NB4 (cell line): ENCODE measurements around the gene TSGA10.
"Not testable (repeated sequence)": the region's sequence is repeated elsewhere in the genome, so short reads cannot be mapped to it uniquely, and the experiment has no call there.

Experiments used
- DNase-seq: peaks from one replicate; pipeline ENCODE4 v3.0.0; 2010; ENCODE audit warnings: low read depth
- H3K4me3 ChIP-seq: one replicate; pipeline ENCODE4 v1.5.1; 2011; ENCODE audit warnings: mild to moderate bottlenecking, low read depth, low read length, moderate library complexity
- MYC ChIP-seq: IDR thresholded peaks from 2 replicates; pipeline ENCODE4 v1.6.1; 2011; ENCODE audit warnings: low read depth, low read length
- POLR2A ChIP-seq: IDR thresholded peaks from 2 replicates; pipeline ENCODE4 v1.6.1; 2011; ENCODE audit warnings: mild to moderate bottlenecking; ENCODE audit not compliant: insufficient read length; ENCODE audit errors: extremely low read depth
- TF ChIP-seq, protein P1 (sequence below): IDR thresholded peaks from one replicate; pipeline ENCODE4 v1.5.1; 2012; ENCODE audit warnings: low read depth, low read length
- TF ChIP-seq, protein P2 (sequence below): IDR thresholded peaks from 2 replicates; pipeline ENCODE4 v1.6.1; 2011; ENCODE audit warnings: low read depth, low read length

Gene TSGA10, protein sequence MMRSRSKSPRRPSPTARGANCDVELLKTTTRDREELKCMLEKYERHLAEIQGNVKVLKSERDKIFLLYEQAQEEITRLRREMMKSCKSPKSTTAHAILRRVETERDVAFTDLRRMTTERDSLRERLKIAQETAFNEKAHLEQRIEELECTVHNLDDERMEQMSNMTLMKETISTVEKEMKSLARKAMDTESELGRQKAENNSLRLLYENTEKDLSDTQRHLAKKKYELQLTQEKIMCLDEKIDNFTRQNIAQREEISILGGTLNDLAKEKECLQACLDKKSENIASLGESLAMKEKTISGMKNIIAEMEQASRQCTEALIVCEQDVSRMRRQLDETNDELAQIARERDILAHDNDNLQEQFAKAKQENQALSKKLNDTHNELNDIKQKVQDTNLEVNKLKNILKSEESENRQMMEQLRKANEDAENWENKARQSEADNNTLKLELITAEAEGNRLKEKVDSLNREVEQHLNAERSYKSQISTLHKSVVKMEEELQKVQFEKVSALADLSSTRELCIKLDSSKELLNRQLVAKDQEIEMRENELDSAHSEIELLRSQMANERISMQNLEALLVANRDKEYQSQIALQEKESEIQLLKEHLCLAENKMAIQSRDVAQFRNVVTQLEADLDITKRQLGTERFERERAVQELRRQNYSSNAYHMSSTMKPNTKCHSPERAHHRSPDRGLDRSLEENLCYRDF

DNA sequence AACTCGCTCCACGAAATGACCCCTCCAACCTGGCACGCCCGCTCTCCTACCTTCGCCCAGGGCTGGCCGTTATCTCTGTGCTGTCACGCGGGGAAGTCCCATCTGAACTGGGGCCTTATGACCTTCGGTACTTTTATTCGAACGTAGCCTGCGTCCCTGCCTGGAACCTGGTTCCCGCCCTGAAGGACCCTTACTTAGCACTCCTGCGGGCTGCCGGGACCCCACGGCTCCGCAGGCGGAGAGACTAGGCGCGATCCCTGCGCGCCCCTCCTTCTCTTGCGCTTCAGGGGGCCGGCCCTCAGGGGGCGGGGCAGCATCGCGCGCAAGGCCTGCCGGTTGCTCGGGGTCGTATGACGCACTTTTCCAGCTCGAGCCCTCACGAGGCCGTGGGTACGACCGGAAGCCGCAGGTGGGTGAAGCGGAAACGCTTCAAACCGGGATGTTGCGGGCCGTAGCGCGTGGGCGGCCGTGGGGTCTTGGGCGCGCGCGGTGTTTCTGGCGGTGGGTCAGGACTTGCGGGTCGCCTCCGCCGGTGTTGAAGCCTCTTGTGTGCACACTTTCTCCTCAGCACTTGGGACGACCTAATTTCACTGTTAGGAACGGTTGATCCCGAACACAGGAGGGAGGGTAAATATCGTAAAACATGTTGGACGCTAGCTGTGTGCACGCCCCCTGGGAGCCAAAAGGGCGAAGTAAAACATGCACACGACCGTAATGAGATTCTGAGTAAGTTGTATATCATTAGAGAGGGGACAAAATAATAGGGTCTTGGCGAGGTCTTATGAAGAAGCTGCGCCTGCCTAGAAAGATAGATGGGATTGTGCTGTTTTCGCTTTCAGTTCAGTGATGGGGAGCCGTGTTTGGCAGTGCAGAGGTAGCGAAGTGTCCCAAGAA, at the start of gene TSGA10, which contains the start of gene LIPT1:
TSS of gene TSGA10 (minus strand) at position 300 of the 894 bp plus-strand sequence. CDS start 45,503 bp downstream, outside the sequence.
TSS of gene LIPT1 (plus strand) at position 325 of the 894 bp plus-strand sequence. CDS start 6,991 bp downstream, outside the sequence.
- TF ChIP-seq, protein P1, sequence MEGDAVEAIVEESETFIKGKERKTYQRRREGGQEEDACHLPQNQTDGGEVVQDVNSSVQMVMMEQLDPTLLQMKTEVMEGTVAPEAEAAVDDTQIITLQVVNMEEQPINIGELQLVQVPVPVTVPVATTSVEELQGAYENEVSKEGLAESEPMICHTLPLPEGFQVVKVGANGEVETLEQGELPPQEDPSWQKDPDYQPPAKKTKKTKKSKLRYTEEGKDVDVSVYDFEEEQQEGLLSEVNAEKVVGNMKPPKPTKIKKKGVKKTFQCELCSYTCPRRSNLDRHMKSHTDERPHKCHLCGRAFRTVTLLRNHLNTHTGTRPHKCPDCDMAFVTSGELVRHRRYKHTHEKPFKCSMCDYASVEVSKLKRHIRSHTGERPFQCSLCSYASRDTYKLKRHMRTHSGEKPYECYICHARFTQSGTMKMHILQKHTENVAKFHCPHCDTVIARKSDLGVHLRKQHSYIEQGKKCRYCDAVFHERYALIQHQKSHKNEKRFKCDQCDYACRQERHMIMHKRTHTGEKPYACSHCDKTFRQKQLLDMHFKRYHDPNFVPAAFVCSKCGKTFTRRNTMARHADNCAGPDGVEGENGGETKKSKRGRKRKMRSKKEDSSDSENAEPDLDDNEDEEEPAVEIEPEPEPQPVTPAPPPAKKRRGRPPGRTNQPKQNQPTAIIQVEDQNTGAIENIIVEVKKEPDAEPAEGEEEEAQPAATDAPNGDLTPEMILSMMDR = peak; percentile 8
- TF ChIP-seq, protein P2, sequence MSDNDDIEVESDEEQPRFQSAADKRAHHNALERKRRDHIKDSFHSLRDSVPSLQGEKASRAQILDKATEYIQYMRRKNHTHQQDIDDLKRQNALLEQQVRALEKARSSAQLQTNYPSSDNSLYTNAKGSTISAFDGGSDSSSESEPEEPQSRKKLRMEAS = peak; percentile 85
- peak; percentile 83 for TF ChIP-seq POLR2A
- peak; percentile 95 for TF ChIP-seq MYC
- H3K4me3 ChIP-seq = peak within 1 kb of the TSS; percentile 95
- peak; percentile 95 for DNase-seq

DNA sequence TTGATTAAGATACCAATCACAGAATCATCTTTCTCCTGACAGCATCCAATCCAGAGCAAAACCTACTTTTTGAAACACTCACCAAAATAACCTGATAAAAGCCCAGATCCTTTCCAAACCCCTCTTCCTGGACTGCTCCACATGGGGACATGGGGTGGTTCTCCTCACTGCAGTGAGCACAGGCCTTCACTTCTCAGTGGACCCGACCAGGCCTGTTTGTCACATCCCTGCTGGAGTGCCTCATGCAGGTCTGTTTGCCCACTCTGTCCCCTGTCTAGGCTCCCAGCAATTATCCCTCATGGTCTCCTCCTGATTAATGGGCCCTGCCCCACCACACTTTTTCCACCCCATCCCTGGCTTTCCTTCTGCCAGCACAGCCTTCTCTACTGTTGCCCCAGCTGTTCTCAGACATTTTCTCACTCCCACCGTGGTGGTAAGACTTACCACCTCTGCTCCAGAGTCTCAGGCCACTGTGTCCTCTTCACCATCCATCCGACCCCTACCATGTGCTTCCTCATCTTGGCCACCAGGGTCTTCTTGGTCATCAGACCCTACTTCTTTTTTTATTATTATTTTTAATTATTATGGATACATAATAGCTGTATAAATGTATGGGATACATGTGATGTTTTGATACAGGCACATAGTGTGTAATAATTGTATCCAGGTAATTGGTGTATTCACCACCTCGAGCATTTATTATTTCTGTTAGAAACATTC, 47.4 kb upstream of the TSGA10 start:
- no peak overlapping the region for H3K4me3 ChIP-seq
- TF ChIP-seq, protein P1 = peak; percentile 6
- TF ChIP-seq MYC (no peak), POLR2A (no peak)
- no peak for DNase-seq

DNA sequence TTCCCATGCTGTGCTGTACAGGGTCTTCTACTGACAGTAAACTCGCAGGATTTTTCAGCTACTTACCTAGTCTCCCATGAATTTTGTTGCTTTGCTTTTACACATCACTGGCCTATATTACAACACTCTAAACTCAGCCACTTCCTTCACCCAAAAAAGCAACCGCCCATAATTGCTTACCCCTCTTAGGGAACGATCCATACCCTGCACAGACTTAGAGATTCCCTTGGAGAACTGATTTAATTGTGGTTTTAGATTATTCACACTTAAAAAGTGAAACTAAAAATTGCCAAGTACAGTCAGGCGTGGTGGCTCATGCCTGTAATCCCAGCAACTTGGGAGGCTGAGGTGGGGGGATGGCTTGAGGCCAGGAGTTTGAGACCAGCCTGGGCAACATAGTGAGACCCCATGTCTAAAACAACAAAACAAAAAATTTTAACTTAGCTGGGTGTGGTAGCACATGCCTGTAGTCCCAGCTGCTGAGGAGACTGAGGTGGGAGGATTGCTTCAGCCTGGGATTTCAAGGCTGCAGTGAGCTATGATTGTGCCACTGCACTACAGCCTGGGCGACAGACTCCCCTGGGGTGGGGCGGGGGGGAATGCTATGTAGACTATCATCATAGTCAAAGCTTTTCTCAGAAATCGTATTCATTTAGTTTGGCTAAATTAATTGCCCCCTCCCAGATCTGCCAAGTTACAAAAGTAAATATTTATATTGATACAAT, 45.5 kb upstream of the TSGA10 start:
- peak; percentile 28 for DNase-seq
- TF ChIP-seq POLR2A (no peak), MYC (no peak)
- TF ChIP-seq, protein P1 = no peak
- TF ChIP-seq, protein P2 = no peak
- no peak overlapping the region for H3K4me3 ChIP-seq

DNA sequence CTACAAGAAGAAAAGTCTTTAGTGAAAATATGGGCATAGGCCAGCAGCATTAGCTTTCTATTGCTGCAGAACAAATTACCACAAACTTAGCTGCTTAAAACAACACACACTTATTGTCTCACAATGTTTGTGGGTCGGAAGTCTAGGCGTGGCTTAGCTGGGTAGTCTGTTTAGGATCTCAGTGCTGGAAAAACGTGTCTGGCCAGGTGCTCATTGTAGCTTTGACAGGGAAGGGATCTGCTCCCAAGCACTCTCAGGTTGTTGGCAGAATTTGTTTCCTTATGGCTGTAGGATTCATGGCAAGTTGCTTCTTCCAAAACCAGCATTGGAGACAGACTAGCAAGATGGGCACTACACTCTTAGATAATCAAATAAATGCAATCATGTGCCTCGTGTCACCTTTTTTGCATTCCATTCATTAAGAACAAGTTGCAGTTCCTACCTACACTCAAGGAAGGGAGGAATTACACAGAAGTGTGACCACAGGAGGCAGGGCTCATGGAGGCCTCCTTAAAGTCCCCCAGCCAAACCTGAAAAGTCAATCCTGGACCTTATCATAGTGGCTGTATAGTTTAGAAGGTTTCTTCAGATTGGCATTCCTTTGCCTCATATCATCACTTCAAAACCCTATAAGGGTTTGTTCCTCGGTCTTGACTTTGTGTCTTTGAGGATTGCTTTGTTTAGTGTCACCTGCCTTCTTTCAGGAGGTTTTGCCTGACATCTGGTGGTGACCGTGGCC, 43.5 kb upstream of the TSGA10 start:
- TF ChIP-seq MYC = no peak
- TF ChIP-seq, protein P1 = no peak
- TF ChIP-seq, protein P2 = no peak
- no peak overlapping the region for H3K4me3 ChIP-seq
- no peak for DNase-seq

DNA sequence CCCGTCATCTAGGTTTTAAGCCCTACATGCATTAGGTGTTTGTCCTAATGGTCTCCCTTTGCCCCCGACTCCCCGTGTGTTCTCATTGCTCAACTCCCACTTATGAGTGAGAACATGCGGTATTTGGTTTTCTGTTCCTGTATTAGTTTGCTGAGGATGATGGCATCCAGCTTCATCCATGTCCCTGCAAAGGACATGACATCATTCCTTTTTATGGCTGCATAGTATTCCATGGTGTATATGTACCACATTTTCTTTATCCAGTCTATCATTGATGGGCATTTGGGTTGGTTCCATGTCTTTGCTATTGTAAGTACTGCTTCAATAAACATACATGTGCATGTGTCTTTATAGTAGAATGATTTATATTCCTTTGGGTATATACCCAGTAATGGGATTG, 37.6 kb upstream of the TSGA10 start:
- not testable (repeated sequence) for H3K4me3 ChIP-seq

More for the DNA sequence above, 37.6 kb upstream of the TSGA10 start:
- not testable (repeated sequence) for DNase-seq
